GM18520 (cell line): Measurements from ENCODE around the gene FN3KRP.

ENCODE experiments used
- ATAC-seq: cut with Tn5 transposase; IDR thresholded peaks from one replicate; pipeline ENCODE4 v1.9.1; 2021; ENCODE audit not compliant: unreplicated experiment

The FN3KRP gene

DNA sequence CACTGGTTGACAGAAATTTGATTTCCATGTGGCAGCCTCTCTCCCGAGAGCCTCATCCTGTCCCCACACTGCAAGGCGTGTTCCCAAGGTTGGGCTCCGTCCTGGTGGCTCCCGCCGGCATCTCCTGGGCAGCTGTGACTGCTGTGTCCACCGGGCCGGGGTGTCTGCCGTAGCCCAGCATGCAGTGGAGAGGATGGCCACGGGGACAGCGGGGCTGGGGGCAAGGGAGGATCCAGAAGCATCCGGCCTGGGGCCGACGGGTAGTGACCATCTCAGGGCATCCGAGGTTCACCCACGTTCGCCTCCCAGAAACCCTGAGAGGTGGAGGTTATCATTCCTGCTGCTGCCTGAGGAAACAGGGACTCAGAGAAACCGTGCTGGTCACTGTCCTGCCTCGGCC is 10.8 kb upstream of the FN3KRP start:
- no peak for ATAC-seq

DNA sequence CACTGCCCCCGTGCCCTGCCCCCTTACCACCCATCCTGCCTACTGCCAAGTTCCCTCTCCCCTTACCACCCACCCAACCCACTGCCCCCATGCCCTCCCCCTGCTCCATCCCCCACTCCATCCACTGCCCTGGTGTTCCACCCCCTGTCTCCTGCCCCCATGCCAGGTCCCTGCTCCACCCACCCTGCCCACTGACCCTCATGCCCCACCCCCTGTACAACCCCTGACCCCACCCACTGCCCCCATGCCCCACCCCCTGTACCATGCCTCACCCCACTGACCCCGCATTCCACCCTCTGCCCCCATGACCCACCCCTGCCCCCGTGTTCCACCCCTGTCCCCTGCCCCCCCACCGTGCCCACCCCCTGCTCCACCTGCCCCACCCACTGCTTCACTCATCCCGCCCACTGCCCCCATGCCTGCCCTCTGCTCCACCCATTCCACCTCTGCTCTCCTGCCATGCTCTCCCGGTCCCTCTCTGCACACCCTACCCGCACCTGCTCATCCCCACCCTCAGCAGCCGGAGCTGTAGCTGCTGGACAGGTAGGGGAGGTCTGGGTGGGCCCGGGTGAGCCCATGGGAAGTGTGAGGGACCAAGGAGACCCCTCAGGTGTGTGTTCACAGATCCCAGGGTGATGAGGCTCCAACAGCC is 7.4 kb upstream of the FN3KRP start:
- no peak for ATAC-seq

DNA sequence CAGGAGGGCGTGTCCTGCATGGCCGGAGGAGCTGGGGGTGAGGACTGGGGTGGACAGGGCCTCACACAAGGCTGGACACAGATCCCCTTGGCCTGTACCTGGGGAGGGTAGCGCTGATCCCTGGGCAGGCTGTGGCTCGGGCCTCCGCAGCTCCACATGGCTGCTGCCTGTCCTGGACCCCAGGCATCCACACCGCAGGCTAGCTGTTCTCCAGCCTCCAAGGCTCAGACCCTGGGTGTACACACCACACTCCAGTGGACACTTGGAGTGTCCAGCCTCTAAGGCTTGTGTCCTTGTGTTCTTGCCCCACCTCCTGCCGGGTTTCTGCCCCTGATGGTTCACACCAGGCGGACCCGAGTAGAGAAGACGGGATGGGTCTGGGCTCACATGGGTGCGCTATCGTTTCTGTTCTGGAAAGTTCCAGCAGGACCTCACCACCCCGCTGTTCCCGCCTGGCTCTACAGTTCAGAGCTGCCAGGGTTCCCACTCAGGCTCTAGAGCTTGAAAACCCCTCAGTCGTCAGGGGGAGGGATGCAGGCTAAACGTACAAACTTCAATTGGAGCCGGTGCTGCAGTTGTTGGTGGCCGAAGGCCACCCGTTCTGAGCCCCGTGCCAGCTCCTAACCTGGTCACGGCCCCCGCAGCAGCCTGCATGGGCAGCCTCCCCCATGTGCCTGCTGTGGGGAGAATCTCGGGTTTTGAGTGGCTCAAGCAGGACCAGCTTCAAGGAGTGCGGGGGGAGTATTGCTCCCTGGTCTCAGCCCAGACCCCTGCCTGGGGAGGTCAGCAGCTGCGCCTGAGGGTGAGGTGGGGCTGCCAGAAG is 6.6 kb upstream of the FN3KRP start:
- no peak for ATAC-seq

DNA sequence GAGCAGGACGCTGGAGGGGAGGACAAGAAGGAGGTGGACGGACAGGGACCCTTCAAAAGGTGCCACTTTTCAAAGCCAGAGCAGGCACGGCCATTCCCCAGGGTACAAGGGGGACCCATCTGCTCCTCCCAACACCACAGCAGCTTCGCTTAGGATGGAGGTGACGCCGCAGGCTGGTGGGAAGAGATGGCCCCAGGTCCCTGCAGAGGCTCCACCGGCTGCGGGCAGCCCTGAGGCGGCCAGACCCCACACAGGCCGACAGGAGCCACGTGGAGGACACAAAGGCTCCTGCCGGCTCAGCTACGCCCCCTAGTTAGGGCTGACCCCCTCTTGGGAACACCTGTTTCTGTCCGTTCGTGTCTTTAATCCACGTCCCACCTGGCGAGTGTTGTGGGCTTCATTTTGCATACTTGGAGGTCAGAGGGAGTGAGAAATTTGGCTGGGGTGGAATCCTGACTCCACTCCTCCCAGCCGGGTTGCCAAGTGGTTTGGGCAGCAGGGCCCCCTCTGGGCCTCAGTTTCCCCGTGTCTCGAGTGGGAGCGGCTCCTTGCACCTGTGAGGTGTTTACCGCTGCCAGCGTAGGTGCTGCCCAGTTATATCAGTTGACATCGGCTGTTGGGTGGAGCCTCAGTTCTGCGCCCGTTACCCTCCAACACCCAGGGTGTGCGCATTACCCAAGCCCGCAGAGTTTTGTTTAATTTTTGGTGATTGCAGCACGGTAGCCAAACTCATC is 5.8 kb upstream of the FN3KRP start:
- no peak for ATAC-seq

DNA sequence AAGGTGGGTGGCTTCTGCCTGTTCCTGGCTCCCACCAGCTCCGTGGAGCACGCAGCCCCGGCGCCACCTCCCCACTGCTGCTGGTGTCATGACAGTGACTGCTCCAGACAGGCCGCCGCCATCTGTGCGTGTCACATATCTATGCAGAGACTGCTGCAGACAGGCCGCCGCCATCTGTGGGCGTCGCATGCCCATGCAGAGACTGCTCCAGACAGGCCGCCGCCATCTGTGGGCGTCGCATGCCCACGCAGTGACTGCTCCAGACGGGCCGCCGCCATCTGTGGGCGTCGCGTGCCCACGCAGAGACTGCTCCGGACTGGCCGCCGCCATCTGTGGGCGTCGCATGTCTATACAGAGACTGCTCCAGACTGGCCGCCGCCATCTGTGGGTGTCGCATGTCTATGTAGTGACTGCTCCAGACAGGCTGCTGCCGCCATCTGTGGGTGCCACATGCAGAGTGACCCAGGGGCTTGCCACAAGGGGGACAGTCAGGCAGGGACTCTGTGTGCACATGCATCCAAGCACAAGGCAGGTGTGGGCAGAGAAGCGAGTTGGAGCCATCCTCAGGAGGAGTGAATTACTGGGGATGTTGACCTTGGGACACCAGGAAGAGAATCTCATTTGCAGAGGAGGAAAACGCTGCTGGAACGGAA is 3.3 kb upstream of the FN3KRP start:
- no peak for ATAC-seq

DNA sequence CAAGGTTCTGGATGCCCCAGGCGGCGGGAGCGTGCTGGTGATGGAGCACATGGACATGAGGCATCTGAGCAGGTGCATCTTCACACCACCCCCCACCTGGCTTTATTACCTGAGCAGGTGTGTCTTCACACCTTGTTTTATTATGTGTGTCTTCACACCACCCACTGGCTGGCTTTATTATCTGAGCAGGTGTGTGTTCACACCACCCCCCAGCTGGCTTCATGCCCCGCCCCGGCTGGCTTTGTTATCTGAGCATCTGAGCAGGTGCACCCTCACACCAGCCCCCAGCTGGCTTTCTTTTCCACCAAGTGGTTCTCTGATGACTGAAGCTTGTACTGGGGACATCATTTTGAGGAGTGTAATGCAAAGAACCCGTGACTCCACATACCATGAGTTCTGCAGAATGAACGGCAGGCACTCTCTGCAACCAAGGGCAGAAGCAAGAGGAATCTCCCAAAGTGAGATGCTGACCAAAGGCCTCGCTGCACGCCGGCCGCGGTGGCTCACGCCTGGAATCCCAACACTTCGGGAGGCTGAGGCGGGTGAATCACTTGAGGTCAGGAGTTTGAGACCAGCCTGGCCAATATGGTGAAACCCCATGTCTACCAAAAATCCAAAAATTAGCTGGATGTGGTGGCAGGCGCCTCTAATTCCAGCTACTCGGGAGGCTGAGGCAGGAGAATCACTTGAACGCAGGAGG is 2.6 kb downstream of the FN3KRP start:
- no peak for ATAC-seq

DNA sequence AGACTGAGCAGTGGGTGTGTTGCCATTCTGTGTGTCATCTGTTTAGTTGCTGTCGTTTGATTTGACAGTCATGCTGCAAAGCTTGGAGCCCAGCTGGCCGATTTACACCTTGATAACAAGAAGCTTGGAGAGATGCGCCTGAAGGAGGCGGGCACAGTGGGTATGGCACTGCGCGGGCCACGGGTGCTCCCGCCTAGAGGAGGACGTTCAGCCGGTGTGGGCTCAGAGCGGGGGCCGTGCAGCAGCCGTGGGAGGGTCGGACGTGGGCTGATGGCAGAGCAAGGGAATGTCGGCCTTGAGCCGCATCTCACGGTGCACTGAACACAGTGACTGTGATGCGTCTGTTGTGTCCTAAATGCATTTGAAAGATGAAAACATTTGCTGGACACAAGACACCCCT is 3.7 kb downstream of the FN3KRP start:
- ATAC-seq: no peak

DNA sequence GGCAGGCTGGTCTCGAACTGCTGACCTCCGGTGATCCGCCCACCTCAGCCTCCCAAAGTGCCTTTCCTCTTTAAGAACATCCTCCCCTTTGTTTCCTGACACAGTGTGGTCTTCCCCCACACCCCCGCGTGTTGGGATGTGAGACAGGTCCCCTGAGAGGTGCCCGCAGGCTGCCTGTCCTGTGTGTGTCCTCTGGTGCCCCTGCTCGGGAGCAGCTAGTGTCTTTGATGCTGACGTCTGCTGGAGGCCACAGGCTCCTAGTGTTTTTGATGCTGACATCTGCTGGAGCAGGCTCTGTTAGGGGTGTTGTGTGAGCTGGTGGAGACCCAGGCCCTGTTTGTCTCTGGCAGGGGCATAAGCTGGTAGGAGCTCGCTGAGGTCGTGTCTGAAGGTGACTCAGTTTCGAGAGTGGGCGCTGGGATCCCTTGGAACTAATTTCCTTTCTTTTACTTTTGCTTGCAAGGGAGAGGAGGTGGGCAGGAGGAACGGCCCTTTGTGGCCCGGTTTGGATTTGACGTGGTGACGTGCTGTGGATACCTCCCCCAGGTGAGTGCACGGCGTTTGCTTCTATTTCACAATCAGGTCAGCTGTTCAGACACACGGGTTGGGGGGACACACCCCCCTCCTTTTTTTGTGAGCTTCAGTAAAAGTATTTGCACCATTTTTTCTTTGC is 6.0 kb downstream of the FN3KRP start:
- ATAC-seq: no peak

DNA sequence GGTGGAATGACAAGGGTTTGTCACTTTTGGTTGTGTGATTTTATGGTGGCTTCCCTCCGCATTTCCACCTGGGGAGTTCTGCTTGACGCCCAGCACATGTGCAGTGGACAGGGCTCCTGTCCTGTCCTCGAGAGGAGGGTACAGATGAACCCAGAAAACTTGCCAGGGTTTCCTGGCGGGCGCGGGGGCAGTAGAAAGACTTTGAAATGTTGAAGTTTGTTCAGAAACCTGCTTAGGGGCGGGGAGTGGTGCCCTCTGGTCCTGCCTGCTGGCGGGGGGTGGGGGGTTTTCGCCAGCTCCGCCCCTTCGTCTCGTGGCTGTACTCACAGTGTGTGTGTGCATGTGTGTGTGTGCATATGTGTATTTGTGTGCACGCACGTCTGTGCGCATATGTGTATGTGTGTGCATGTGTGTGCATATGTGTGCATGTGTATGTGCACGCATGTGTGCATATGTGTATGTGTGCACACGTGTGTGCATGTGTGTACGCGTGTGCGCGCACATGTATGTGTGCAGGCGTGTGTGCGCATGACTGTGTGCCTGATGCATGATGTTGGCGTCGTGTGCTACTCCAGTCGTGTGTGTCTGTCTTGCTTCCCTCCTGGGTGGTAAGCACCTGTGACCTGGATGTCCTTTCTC is 6.8 kb downstream of the FN3KRP start:
- no peak for ATAC-seq

DNA sequence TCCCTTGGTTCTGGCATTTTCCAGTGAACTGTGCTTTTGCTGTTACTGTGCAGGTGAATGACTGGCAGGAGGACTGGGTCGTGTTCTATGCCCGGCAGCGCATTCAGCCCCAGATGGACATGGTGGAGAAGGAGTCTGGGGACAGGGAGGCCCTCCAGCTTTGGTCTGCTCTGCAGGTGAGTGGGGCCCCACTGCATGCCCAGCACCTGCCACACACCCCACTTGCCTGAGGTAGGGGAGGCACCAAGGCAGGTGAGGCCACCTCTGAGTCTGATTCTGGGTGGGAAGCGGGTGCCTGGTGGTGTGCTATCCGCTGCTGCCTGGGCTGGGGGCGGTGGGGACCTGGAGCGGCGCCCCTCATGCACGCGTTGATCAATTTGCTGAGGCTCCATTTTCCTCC is 9.9 kb downstream of the FN3KRP start:
- ATAC-seq: no peak

DNA sequence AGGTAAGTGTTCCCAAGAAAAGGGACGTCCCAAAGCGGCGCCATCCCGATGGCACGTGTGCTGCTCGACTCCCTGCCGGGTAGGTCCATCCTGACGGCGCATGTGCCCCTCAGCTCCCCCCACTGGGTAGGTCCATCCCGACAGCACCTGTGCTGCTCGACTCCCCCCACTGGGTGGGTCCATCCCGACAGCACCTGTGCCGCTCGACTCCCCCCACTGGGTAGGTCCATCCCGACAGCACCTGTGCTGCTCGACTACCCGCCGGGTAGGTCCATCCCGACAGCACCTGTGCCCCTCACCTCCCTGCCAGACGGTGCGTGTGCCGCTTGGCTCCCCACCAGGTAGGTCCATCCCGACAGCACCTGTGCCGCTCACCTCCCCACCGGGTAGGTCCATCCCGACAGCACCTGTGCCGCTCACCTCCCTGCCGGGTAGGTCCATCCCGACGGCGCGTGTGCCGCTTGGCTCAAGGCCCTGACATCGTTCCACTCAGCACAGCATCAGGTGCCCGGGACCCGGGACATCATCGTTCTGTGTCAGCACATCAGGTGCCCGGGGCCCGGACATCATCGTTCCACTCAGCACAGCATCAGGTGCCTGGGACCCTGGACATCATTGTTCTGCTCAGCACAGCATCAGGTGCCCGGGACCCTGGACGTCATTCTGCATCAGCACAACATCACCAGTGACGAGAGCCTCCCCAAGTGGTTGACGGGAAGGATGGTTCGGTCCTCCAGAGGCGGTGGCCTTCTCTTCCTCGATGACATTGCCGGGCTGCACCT is 13.2 kb downstream of the FN3KRP start:
- no peak for ATAC-seq

DNA sequence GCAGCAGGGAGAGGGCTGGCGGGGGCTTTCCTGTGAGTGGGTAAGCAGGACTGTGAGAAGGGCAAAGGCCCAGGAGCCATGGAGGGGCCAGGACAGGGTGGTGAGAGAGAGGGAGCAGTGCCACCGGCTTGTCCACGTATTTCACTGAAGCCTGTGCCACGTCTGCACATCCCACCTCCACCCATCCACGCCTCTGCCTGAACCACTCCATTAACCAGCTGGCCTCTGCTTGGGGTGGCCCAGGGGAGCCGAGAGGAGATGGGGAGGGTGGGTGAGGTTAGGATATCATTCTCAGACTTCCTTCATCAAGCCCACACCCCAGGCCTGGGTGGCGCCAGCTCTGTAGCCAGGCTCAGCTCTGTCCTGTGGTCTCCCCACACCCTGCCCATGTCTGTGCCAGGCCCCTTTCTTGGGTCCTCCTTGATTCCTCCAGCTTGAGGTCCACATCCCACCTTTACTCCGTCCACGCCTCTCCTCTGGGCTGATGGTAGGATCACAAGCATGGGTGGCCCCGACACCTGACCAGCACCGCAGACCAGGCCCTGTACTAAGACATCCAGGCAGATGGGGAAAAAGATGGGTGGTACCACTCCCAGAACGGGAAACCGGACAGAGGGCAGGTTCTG is 15.7 kb downstream of the FN3KRP start:
- no peak for ATAC-seq

DNA sequence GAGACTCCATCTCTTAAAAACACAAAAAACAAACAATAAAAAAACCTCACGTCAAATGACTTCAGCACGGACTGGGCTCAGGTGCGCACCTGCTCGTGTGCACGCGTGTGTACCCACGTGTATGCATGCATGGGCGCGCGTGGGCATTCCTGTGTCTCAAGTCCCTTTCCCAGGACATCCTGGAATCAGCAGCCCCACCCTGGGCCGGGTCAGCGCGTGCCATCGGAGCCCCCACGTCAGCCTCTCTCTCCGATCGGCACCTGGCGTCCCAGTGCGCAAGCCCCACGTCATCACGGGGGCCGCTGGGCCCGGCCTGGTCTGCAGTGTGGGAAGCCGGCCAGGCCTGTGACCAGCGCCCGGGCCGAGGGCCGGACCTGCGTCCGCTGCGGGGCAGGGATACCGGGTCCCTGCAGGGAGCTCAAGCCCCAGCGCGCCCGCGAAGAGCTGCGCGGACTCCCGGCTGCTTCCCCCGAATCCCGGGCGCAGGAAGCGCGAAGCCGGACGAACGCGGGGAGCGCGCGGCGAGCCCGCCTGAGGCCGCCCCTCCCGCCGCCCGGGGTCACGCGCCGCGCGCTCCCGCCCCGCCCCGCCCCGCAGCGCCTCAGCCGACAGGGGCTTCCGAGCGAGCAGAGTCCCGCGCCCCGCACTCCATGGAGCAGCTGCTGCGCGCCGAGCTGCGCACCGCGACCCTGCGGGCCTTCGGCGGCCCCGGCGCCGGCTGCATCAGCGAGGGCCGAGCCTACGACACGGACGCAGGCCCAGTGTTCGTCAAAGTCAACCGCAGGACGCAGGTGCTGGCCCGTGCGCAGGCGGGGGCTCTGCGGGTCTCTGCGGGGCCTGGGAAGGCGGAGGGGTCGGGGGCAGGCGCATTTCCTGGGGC is 18.7 kb downstream of the FN3KRP start, which contains the start of gene FN3K:
FN3K (plus strand) TSS at position 629 of the 880 bp plus-strand sequence; CDS start at position 651, 22 bp downstream.
- no peak for ATAC-seq

DNA sequence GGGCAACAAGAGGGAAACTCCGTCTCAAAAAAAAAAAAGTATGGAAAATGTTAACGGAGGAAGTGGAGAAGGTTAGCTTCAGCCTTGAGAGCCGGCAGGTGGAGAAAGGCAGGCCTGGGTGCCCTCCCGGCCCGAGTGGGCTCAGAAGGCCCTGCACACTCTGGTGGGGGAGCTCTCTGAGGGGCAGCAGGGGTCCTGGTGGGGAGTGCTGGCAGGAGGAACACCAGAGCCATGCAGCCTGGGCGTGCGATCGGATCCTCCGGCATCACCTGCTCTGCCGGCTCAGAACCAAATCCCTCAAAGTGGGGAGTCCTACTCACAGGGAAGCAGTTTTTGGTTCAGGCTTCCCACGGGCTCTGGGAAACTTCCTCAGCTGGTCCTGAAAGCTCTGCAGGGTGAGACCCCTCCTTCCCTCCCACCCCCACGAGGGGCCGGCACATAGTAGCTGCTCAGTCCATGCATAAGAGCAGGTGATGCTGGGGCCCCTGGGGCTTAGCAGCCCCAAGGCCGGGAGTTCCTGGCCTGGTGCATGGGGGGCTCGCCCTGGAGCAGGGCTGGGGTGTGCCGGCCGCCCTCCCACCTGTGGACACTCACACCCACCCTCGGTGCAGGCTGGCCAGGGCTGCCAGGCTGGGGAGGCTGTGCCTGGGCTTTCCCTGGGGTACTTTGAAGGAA is 20.1 kb downstream of the FN3KRP start:
- ATAC-seq: no peak

DNA sequence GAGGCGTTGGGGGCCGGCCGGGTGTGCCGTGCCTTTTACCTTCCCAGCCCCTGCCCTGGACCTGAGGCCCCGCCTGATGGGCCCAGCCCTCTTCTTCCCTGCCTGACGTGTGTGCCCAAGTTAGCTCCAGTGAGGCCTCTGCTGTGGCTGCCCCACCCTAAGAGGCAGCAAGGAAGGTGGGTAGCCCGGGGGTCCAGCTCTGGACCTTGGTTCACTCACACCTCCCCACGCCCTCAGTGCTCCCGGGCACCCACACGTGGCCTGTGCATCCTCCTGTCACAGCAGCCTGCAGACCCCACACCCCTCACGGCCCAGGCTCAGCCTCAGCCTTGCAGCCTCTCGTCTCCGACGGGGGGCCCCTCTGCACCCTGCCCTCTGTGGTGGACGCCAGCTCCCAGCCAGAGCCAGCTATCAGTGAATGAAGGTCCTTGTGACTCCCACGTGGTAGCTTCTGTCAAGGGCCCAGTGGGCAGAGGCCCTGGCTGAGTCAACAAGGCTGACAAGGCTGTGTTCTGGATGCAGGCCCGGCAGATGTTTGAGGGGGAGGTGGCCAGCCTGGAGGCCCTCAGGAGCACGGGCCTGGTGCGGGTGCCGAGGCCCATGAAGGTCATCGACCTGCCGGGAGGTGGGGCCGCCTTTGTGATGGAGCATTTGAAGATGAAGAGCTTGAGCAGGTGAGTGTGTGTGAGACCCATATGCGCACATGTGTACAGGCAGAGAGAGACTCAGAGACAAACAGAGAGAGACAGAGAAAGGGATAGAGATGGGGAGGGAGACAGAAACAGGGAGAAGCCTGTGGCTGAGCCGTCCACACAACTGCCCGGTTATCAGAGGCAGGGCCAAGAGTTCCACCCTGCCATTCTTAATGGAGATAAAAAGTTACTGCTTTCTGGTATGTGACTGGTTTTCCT is 21.7 kb downstream of the FN3KRP start:
- no peak for ATAC-seq
